Ovary (tissue), 3 donors: ENCODE data around the gene TRIOBP.

Experiments
- EP300 ChIP-seq: sonication (generic); formaldehyde crosslinking; IDR thresholded peaks from one replicate; pipeline ENCODE4 v1.6.1; 2017; ENCODE audit warnings: antibody characterized with exemption
- POLR2A ChIP-seq: fragments of 450-650 bp; IDR thresholded peaks from one replicate; pipeline ENCODE4 v1.6.1; 2017; ENCODE audit warnings: antibody characterized with exemption, mild to moderate bottlenecking, moderate library complexity
- TF ChIP-seq, protein P1 (sequence below), 3 donors: fragments of 450-650 bp in 2 of 3; fragments of 200-600 bp in 1 of 3; IDR thresholded peaks; one replicate each; pipeline versions ENCODE4 v1.5.1 to v1.8.0; 2016 to 2022; ENCODE audit warnings: antibody characterized with exemption in 3 of 3, mild to moderate bottlenecking in 1 of 3
- donor health status: DM: no; HTN: no; CAD: no.

DNA sequence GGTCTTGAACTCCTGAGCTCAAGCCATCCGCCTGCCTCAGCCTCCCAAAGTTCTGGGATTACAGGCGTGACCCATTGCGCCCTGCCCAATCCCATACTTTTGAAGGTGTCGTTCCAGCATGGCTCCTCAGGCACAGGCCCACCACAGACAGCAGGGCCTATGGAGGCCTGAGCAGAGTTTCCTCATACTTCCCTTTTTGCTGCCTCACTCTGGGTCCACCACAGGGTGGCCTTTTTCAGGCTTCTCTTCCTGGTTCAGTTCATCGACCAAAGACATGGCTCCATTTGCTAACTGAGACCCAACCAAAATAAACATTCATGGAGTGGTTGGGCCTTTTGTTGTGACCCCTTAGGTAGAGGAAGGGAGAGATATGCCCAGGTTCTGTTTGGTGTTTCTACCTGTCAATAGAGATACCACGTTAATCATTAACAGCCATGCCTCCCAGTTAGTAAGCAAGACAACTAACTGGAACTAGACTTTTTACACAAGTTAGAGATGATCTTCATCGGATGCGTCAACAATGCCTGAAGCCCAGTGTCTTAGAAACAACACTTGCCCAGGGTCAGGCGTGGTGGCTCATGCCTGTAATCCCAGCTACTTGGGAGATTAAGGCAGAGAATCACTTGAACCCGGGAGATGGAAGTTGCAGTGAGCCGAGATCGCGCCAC, 35.1 kb downstream of the TRIOBP start:
- TF ChIP-seq, protein P1, sequence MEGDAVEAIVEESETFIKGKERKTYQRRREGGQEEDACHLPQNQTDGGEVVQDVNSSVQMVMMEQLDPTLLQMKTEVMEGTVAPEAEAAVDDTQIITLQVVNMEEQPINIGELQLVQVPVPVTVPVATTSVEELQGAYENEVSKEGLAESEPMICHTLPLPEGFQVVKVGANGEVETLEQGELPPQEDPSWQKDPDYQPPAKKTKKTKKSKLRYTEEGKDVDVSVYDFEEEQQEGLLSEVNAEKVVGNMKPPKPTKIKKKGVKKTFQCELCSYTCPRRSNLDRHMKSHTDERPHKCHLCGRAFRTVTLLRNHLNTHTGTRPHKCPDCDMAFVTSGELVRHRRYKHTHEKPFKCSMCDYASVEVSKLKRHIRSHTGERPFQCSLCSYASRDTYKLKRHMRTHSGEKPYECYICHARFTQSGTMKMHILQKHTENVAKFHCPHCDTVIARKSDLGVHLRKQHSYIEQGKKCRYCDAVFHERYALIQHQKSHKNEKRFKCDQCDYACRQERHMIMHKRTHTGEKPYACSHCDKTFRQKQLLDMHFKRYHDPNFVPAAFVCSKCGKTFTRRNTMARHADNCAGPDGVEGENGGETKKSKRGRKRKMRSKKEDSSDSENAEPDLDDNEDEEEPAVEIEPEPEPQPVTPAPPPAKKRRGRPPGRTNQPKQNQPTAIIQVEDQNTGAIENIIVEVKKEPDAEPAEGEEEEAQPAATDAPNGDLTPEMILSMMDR (IDR thresholded peaks at IDR 0.05), result no peak
- TF ChIP-seq POLR2A (no peak), EP300 (no peak)
